CD14-positive monocyte (primary cell): ENCODE measurements around the gene RANBP1. TPM values are rescaled to one million over a fixed set of nuclear protein-coding genes. Genes with fewer than 3 reads are reported as not detected.

Experiments used
- DNase-seq, 3 donors: peaks; one replicate each; pipeline ENCODE4 v3.0.0-alpha.2; 2011 to 2022
- H2AFZ ChIP-seq: 2 replicates; pipeline ENCODE4 v1.6.0; 2012; ENCODE audit warnings: mild to moderate bottlenecking, low read depth, low read length, inconsistent platforms; ENCODE audit not compliant: insufficient read depth, poor library complexity, severe bottlenecking
- H3K27ac ChIP-seq, 2 donors: 1 replicate in 1 of 2; 2 replicates in 1 of 2; pipeline ENCODE4 v1.5.1; 2012 to 2013; ENCODE audit warnings: low read length in 2 of 2, control low read depth in 1 of 2, inconsistent platforms in 1 of 2, low read depth in 1 of 2, mild to moderate bottlenecking in 1 of 2
- H3K27me3 ChIP-seq, 2 donors: one replicate each; pipeline versions ENCODE4 v1.6.0 to v1.6.1; 2011 to 2013; ENCODE audit warnings: low read length in 2 of 2; ENCODE audit not compliant: control insufficient read depth in 2 of 2, insufficient read depth in 2 of 2
- H3K36me3 ChIP-seq, 2 donors: replicated peaks in 1 of 2; 1 replicate in 1 of 2; 2 replicates in 1 of 2; pipeline versions ENCODE4 v1.5.1 to v1.6.1; 2012 to 2013; ENCODE audit warnings: low read length in 2 of 2, control low read depth in 1 of 2, inconsistent platforms in 1 of 2, mild to moderate bottlenecking in 1 of 2; ENCODE audit not compliant: insufficient read depth in 2 of 2, control insufficient read depth in 1 of 2
- H3K4me1 ChIP-seq, 2 donors: 1 replicate in 1 of 2; 2 replicates in 1 of 2; pipeline versions ENCODE4 v1.5.1 to v1.6.1; 2012 to 2013; ENCODE audit warnings: low read length in 2 of 2, control low read depth in 1 of 2, inconsistent platforms in 1 of 2, mild to moderate bottlenecking in 1 of 2, moderate library complexity in 1 of 2; ENCODE audit not compliant: insufficient read depth in 2 of 2, control insufficient read depth in 1 of 2
- H3K4me2 ChIP-seq: replicated peaks from 2 replicates; pipeline ENCODE3; 2012; ENCODE audit warnings: low read length, moderate library complexity, mild to moderate bottlenecking; ENCODE audit not compliant: poor library complexity, severe bottlenecking; ENCODE audit errors: extremely low read depth
- H3K4me3 ChIP-seq, 3 experiments: fragments of 200-600 bp in 1 of 3; sonication (generic) in 1 of 3; replicated peaks in 1 of 3; 1 replicate in 2 of 3; 2 replicates in 1 of 3; pipeline ENCODE4 v1.5.1; 2011 to 2013; ENCODE audit warnings: low read length in 3 of 3, mild to moderate bottlenecking in 3 of 3, control low read depth in 2 of 3, low read depth in 2 of 3, inconsistent platforms in 1 of 3, moderate library complexity in 1 of 3
- H3K79me2 ChIP-seq: 2 replicates; pipeline ENCODE4 v1.6.0; 2012; ENCODE audit warnings: mild to moderate bottlenecking, control low read depth, inconsistent platforms, low read length, moderate library complexity; ENCODE audit not compliant: insufficient read depth
- H3K9ac ChIP-seq: 2 replicates; pipeline ENCODE4 v1.6.0; 2017; ENCODE audit warnings: low read length, mild to moderate bottlenecking; ENCODE audit not compliant: insufficient read depth, poor library complexity, severe bottlenecking
- H3K9me3 ChIP-seq, 2 donors: replicated peaks in 1 of 2; 1 replicate in 1 of 2; 2 replicates in 1 of 2; pipeline versions ENCODE4 v1.5.1 to v1.6.1; 2012 to 2013; ENCODE audit warnings: low read length in 2 of 2, control low read depth in 1 of 2; ENCODE audit not compliant: control insufficient read depth in 1 of 2, insufficient read depth in 1 of 2
- H4K20me1 ChIP-seq: 2 replicates; pipeline ENCODE4 v1.6.0; 2012; ENCODE audit warnings: mild to moderate bottlenecking, low read length, control low read depth, moderate library complexity; ENCODE audit not compliant: insufficient read depth
- H3K27ac Mint-ChIP-seq, 7 donors: one replicate each; pipeline ENCODE4 v1.8.0; 2020; ENCODE audit warnings: mild to moderate bottlenecking in 7 of 7, mixed read lengths in 7 of 7, moderate library complexity in 6 of 7, inconsistent platforms in 2 of 7
- H3K27me3 Mint-ChIP-seq, 3 donors: one replicate each; pipeline ENCODE4 v1.8.0; 2021 to 2022; ENCODE audit warnings: low read depth in 3 of 3, mild to moderate bottlenecking in 3 of 3, mixed read lengths in 3 of 3, moderate library complexity in 3 of 3, inconsistent platforms in 1 of 3
- H3K36me3 Mint-ChIP-seq, 2 donors: one replicate each; pipeline ENCODE4 v1.8.0; 2020; ENCODE audit warnings: mixed read lengths in 2 of 2, inconsistent platforms in 1 of 2, mild to moderate bottlenecking in 1 of 2
- H3K4me1 Mint-ChIP-seq: one replicate; pipeline ENCODE4 v1.8.0; 2020; ENCODE audit warnings: mild to moderate bottlenecking, mixed read lengths
- H3K4me3 Mint-ChIP-seq, 2 donors: one replicate each; pipeline ENCODE4 v1.8.0; 2020; ENCODE audit warnings: mild to moderate bottlenecking in 2 of 2, mixed read lengths in 2 of 2, moderate library complexity in 1 of 2
- H3K9me3 Mint-ChIP-seq, 7 donors: one replicate each; pipeline ENCODE4 v1.8.0; 2020 to 2022; ENCODE audit warnings: mixed read lengths in 7 of 7, mild to moderate bottlenecking in 6 of 7, moderate library complexity in 6 of 7, inconsistent platforms in 2 of 7
- WGBS: methylation state at CpG from one replicate; pipeline ENCODE4 v1.1.5; 2013; ENCODE audit warnings: missing lambda C conversion rate; ENCODE audit not compliant: insufficient coverage; 5-methylcytosine and 5-hydroxymethylcytosine counted together
- intact Hi-C, 2 donors: fragments of 100-400 bp; cut with micrococcal nuclease; formaldehyde crosslinking; loops; one replicate each; pipeline versions ENCODE4 v1.15.0 to v1.15.1; 2023
- polyA plus RNA-seq, 3 donors: library from polyadenylated mRNA; depleted of rRNA in 1 of 3; unstranded in 2 of 3; stranded (reverse) in 1 of 3; fragments of 300-500 nt in 2 of 3; fragments of >200 nt in 1 of 3; fragmentation: Illumina TruSeq in 2 of 3; gene quantifications; 1 replicate in 2 of 3; 2 replicates in 1 of 3; pipeline ENCODE4 v1.2.3, GENCODE V29; 2012 to 2021
- TF ChIP-seq, protein P1 (sequence below): fragments of 200-600 bp; IDR thresholded peaks from one replicate; pipeline ENCODE4 v1.8.0; 2022; ENCODE audit warnings: antibody characterized with exemption, mild to moderate bottlenecking

RANBP1 gene
- polyA plus RNA-seq, 3 donors = 45.0 to 52.3 (median 47.4) TPM

DNA sequence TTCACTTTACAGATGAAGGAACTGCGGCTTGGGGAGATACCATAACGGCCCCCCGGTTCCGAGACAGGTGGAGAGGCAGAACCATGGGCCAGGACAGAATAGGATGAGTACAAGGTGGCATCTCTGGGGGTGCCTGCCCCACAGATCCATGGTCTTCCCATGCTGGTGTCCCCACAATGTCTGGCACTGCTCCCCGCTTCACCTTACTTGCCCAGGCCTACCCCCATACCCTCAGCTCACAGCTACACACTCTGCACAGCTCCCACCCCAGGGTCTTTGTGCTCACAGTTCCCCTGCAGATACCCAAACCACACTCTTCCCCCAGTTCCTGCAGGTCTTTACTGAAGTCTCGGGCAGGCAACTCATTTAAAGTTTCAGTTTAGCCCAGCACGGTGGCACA is 47.3 kb upstream of the RANBP1 start:
- TF ChIP-seq, protein P1, sequence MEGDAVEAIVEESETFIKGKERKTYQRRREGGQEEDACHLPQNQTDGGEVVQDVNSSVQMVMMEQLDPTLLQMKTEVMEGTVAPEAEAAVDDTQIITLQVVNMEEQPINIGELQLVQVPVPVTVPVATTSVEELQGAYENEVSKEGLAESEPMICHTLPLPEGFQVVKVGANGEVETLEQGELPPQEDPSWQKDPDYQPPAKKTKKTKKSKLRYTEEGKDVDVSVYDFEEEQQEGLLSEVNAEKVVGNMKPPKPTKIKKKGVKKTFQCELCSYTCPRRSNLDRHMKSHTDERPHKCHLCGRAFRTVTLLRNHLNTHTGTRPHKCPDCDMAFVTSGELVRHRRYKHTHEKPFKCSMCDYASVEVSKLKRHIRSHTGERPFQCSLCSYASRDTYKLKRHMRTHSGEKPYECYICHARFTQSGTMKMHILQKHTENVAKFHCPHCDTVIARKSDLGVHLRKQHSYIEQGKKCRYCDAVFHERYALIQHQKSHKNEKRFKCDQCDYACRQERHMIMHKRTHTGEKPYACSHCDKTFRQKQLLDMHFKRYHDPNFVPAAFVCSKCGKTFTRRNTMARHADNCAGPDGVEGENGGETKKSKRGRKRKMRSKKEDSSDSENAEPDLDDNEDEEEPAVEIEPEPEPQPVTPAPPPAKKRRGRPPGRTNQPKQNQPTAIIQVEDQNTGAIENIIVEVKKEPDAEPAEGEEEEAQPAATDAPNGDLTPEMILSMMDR = no peak
- no peak overlapping the region for H3K4me3 ChIP-seq
- H3K4me1 ChIP-seq = no peaks in the 10 kb centered on the region
- DNase-seq = no peak
- Mint-ChIP-seq H3K4me3 (no peak overlapping the region), H3K27me3 (no peaks in the 10 kb centered on the region), H3K27ac (peak overlapping the region in 1 of 7 donors; percentile 72), H3K36me3 (peaks cover 11 to 19% of the 10 kb centered on the region in 2 donors), H3K9me3 (no peaks in the 10 kb centered on the region), H3K4me1 (no peaks in the 10 kb centered on the region)
- H3K36me3 ChIP-seq = peaks cover 11 to 24% of the 10 kb centered on the region in 2 donors
- 94% methylated on average over 7 of the region's 7 CpGs for WGBS
- intact Hi-C loops = no loop called here
- H2AFZ ChIP-seq = no peak overlapping the region
- no peak overlapping the region for H3K27ac ChIP-seq
- H3K27me3 ChIP-seq = no peaks in the 10 kb centered on the region
- H3K4me2 ChIP-seq = no peak overlapping the region
- no peaks in the 10 kb centered on the region for H3K9me3 ChIP-seq
- no peak overlapping the region for H3K9ac ChIP-seq
- H4K20me1 ChIP-seq = peaks cover 5% of the 10 kb centered on the region
- H3K79me2 ChIP-seq = no peaks in the 10 kb centered on the region

DNA sequence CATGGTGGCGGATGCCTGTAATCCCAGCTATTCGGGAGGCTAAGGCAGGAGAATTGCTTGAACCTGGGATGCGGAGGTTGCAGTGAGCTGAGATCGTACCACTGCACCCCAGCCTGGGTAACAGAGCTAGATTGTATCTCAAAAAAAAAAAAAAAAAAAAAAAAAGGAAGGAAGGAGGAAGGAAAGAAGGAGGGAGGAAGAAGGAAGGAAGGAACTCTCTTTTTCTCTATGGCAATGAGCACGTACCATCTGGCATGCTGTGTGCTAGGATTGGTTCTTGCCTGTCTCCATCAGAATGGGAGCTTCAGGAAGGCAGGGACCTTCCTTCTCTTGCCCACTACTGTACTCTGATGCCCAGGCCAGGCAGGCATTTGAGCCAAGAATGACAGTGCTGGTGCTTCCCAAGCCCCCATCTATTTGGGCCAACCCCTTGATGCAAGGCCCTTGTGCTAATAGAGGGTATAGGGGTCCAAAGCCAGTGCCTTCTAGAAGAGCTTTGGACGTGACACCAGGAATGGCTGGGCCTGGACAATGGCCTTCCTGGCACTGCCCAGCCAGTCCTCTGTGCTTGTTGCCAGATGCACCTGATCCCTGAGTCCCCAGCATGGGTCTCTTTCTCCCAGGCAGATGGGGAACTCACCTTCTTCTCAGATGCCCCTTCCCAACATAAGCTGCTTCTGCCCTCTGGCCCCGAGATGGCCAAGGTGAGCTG is 46.4 kb upstream of the RANBP1 start:
- Histone ChIP-seq H4K20me1 (peaks cover 5% of the 10 kb centered on the region), H3K79me2 (no peaks in the 10 kb centered on the region), H3K27me3 (no peaks in the 10 kb centered on the region), H2AFZ (no peak overlapping the region), H3K4me1 (no peaks in the 10 kb centered on the region), H3K36me3 (peaks cover 3 to 16% of the 10 kb centered on the region in 2 donors), H3K9ac (no peak overlapping the region), H3K4me3 (no peak overlapping the region), H3K27ac (no peak overlapping the region), H3K4me2 (no peak overlapping the region), H3K9me3 (no peaks in the 10 kb centered on the region)
- TF ChIP-seq, protein P1 = no peak
- Mint-ChIP-seq H3K9me3 (no peaks in the 10 kb centered on the region), H3K27ac (no peak overlapping the region), H3K4me3 (no peak overlapping the region), H3K27me3 (no peaks in the 10 kb centered on the region), H3K36me3 (peaks cover 6 to 10% of the 10 kb centered on the region in 2 donors), H3K4me1 (no peaks in the 10 kb centered on the region)
- intact Hi-C loops = no loop called here
- no peak for DNase-seq
- 92% methylated on average over 2 of the region's 7 CpGs for WGBS
